Heart left ventricle (tissue), 16 donors: ENCODE data around the gene TNFSF10. TPM values are rescaled to one million over a fixed set of nuclear protein-coding genes. Genes with fewer than 3 reads are reported as not detected.

Experiments
- ATAC-seq, 4 donors: fragments of 200-7000 bp; cut with Tn5 transposase; one replicate each; pipeline ENCODE4 v1.9.1; 2020 to 2022; ENCODE audit warnings: moderate library complexity in 4 of 4, mild to moderate bottlenecking in 3 of 4, moderate number of reproducible peaks in 1 of 4
- DNase-seq, 5 donors: peaks; one replicate each; pipeline ENCODE4 v3.0.0-alpha.2; 2020
- H3K27ac ChIP-seq, 12 donors: fragments of 200-600 bp; sonication (generic) in 4 of 12; one replicate each; pipeline versions ENCODE4 v1.5.0 to v1.8.0; 2016 to 2022; ENCODE audit warnings: mild to moderate bottlenecking in 2 of 12
- H3K27me3 ChIP-seq, 9 donors: fragments of 200-600 bp; sonication (generic) in 2 of 9; one replicate each; pipeline versions ENCODE4 v1.5.1 to v1.8.0; 2016 to 2022; ENCODE audit warnings: mild to moderate bottlenecking in 3 of 9
- H3K36me3 ChIP-seq, 9 donors: fragments of 200-600 bp; sonication (generic) in 2 of 9; one replicate each; pipeline versions ENCODE4 v1.5.0 to v1.8.0; 2018 to 2022; ENCODE audit warnings: mild to moderate bottlenecking in 2 of 9
- H3K4me1 ChIP-seq, 12 donors: fragments of 200-600 bp; sonication (generic) in 4 of 12; one replicate each; pipeline versions ENCODE4 v1.5.0 to v1.8.0; 2016 to 2022; ENCODE audit warnings: mild to moderate bottlenecking in 3 of 12
- H3K4me3 ChIP-seq, 12 donors: fragments of 200-600 bp; sonication (generic) in 4 of 12; one replicate each; pipeline versions ENCODE4 v1.5.0 to v1.8.0; 2017 to 2022; ENCODE audit warnings: mild to moderate bottlenecking in 9 of 12, moderate library complexity in 4 of 12
- H3K9me3 ChIP-seq, 12 donors: fragments of 200-600 bp; sonication (generic) in 4 of 12; one replicate each; pipeline versions ENCODE4 v1.5.0 to v1.8.0; 2016 to 2022; ENCODE audit warnings: mild to moderate bottlenecking in 1 of 12
- CTCF ChIP-seq, 12 donors: fragments of 200-600 bp; sonication (generic) in 4 of 12; IDR thresholded peaks; one replicate each; pipeline versions ENCODE4 v1.5.0 to v1.8.0; 2018 to 2022; ENCODE audit warnings: antibody characterized with exemption in 12 of 12, mild to moderate bottlenecking in 5 of 12
- POLR2A ChIP-seq, 2 donors: fragments of 450-650 bp; IDR thresholded peaks; one replicate each; pipeline ENCODE4 v1.6.1; 2017; ENCODE audit warnings: antibody characterized with exemption in 2 of 2, mild to moderate bottlenecking in 2 of 2, moderate library complexity in 2 of 2
- WGBS, 4 donors: extraction: QIAGEN DNeasy Blood & Tissue Kit in 2 of 4; methylation state at CpG; one replicate each; pipeline versions ENCODE4 v1.1.5 to v1.1.7; 2013 to 2018; 5-methylcytosine and 5-hydroxymethylcytosine counted together
- intact Hi-C, 10 donors: fragments of 100-400 bp; cut with DNase I; formaldehyde crosslinking; loops; one replicate each; pipeline versions ENCODE4 v1.11.1 to v1.14.2; 2022
- polyA plus RNA-seq, 2 donors: library from polyadenylated mRNA; stranded (reverse); fragments of 200-250 nt; gene quantifications; one replicate each; pipeline ENCODE4 v1.2.3, GENCODE V29; 2013
- total RNA-seq, 9 donors: library from RNA; depleted of rRNA in 2 of 9; stranded (reverse); fragments of >200 nt in 2 of 9; fragmentation: NEBNext Ultra II Directional in 3 of 9; extraction: Animal tissue kit (Norgen Biotek cat#: 25700) in 3 of 9; gene quantifications; one replicate each; pipeline versions ENCODE4 v1.1.0 to v1.2.4, GENCODE V29; 2016 to 2023
- donor health status: ischemic (EF 13 %, LVEDD 7.1; RV severe dilation, severe dysfunction).
- donor health status: healthy with polysubstance abuse.
- donor health status: DM: no; HTN: yes; CAD: no.
- donor health status: DM: no; HTN: no; CAD: no.
- donor health status: ischemic (EF 25% LVEDD 6.9; RV normal size, moderate dysfunction).
- donor health status: ischemic (EF 25% LVEDD 5.7; RV mildly dilated, moderate dysfunction).
- donor health status: healthy.
- donor health status: DM: yes; HTN: yes; CAD: no.
- donor health status: ischemic (EF 35%, LVEDD 5.7; RV mildly dilated, moderate dysfunction).
- donor health status: nonischemic (EF 11% LVEDD 7.7; RV severe dilation, severe dysfunction).
- donor health status: DM: yes; HTN: yes; CAD: no.
- donor health status: PGD.
- donor health status: ischemic (EF 29% LVEDD 5.4; RV normal size, mild dysfunction).
- donor health status: nonischemic (EF 23%, LVEDD 6.1; RV moderate dilation, normal function).

The TNFSF10 gene
- total and polyA plus RNA-seq, 11 donors, result 7.0 to 80.4 (median 20.1) TPM

- WGBS, 4 donors, result 56 to 66% (median 61%) methylated on average over 2 of the region's 2 CpGs
- peak in 1 of 4 donors; percentile 57 for ATAC-seq
- no peak for DNase-seq
- Histone ChIP-seq H3K36me3 (peaks cover 0 to 83% (median 55%) of the 10 kb centered on the region in 9 donors), H3K27me3 (no peaks in the 10 kb centered on the region), H3K4me1 (peaks cover 6 to 85% (median 43%) of the 10 kb centered on the region in 12 donors), H3K27ac (peak overlapping the region in 11 of 12 donors; percentile 4 to 96 (median 60)), H3K9me3 (no peaks in the 10 kb centered on the region), H3K4me3 (peak overlapping the region in 1 of 12 donors; percentile 23)
- intact Hi-C loops, result loop anchor here in 7 of 10 donors (2.0 to 10.0 kb wide), 3 partner anchors 81 to 84 kb away; no protein-coding TSS in a partner anchor
- TF ChIP-seq POLR2A (IDR thresholded peaks at IDR 0.05) (no peak), CTCF (IDR thresholded peaks at IDR 0.05) (no peak)
Measured at GRCh38 chr3:172513488-172513887, 9.7 kb downstream of the TNFSF10 start.

GRCh38 chr3:172511783-172512762, 11.2 kb downstream of the TNFSF10 start:
- intact Hi-C loops, result loop anchor here in 7 of 10 donors (2.0 to 10.0 kb wide), 3 partner anchors 83 to 85 kb away; no protein-coding TSS in a partner anchor
- H3K27me3 ChIP-seq, result no peaks in the 10 kb centered on the region
- H3K27ac ChIP-seq, result peak overlapping the region in 10 of 12 donors; percentile 4 to 96 (median 62)
- no peak for TF ChIP-seq CTCF (IDR thresholded peaks at IDR 0.05)
- TF ChIP-seq POLR2A (IDR thresholded peaks at IDR 0.05), result no peak
- DNase-seq (peak; percentile 59 to 85 (median 69)), ATAC-seq (peak; percentile 41 to 86 (median 59))
- peak overlapping the region in 1 of 12 donors; percentile 23 for H3K4me3 ChIP-seq
- no peaks in the 10 kb centered on the region for H3K9me3 ChIP-seq
- peaks cover 0 to 87% (median 69%) of the 10 kb centered on the region in 9 donors for H3K36me3 ChIP-seq
- 54 to 66% (median 57%) methylated on average over 7 of the region's 7 CpGs for WGBS, 4 donors
- H3K4me1 ChIP-seq, result peaks cover 6 to 71% (median 32%) of the 10 kb centered on the region in 12 donors

- H3K36me3 ChIP-seq, result peaks cover 0 to 63% (median 56%) of the 10 kb centered on the region in 9 donors
- no peak overlapping the region for H3K4me3 ChIP-seq
- H3K9me3 ChIP-seq, result peaks cover 0 to 14% (median 6%) of the 10 kb centered on the region in 12 donors
- H3K4me1 ChIP-seq, result peaks cover 0 to 13% (median 0%) of the 10 kb centered on the region in 12 donors
- DNase-seq, result no peak
- no peak overlapping the region for H3K27ac ChIP-seq
- H3K27me3 ChIP-seq, result no peaks in the 10 kb centered on the region
- TF ChIP-seq CTCF (IDR thresholded peaks at IDR 0.05) (no peak), POLR2A (IDR thresholded peaks at IDR 0.05) (no peak)
- no peak for ATAC-seq
- intact Hi-C loops, result no loop called here
Measured at GRCh38 chr3:172506094-172506493, 17.1 kb downstream of the TNFSF10 start.

- Histone ChIP-seq H3K4me3 (no peak overlapping the region), H3K27me3 (no peaks in the 10 kb centered on the region), H3K36me3 (peaks cover 0 to 17% (median 13%) of the 10 kb centered on the region in 9 donors), H3K27ac (no peak overlapping the region), H3K9me3 (peaks cover 0 to 17% (median 7%) of the 10 kb centered on the region in 12 donors), H3K4me1 (no peaks in the 10 kb centered on the region)
- intact Hi-C loops, result no loop called here
- ATAC-seq (no peak), DNase-seq (no peak)
- no peak for TF ChIP-seq CTCF (IDR thresholded peaks at IDR 0.05)
- no peak for TF ChIP-seq POLR2A (IDR thresholded peaks at IDR 0.05)
Measured at GRCh38 chr3:172501540-172501939, 21.7 kb downstream of the TNFSF10 start.
